Measurements from ENCODE around the gene SPG7. TPM values are rescaled to one million over a fixed set of nuclear protein-coding genes. Genes with fewer than 3 reads are reported as not detected.
A peak's percentile ranks its signal among the peaks of the same experiment; 100 is the strongest.

SPG7 gene
- total RNA-seq, 1 donor from 2014 or later: 122 TPM

- TF ChIP-seq CTCF (IDR thresholded peaks at IDR 0.05) (no peak), EZH2 (IDR thresholded peaks at IDR 0.05) (peak; percentile 82), EZH2phosphoT487 (IDR thresholded peaks at IDR 0.05) (peak; percentile 88)
- no peaks in the 10 kb centered on the region for H3K36me3 Mint-ChIP-seq
- peak within 1 kb of the TSS; percentile 87 for H3K4me2 ChIP-seq
- peak within 1 kb of the TSS; percentile 70 for H3K4me3 Mint-ChIP-seq
- peaks cover 43% of the 10 kb centered on the region for H3K27me3 Mint-ChIP-seq (ENCODE audit: insufficient read depth, low read depth)
- no peak within 1 kb of the TSS for H3K9ac ChIP-seq
- DNase-seq (ENCODE audit: low spot score): peak; percentile 60
- H2AFZ ChIP-seq (replicated peaks): peak within 1 kb of the TSS; percentile 80
- H3K9me3 Mint-ChIP-seq: peaks cover 3% of the 10 kb centered on the region
- peak within 1 kb of the TSS; percentile 47 for H3K4me3 ChIP-seq
- H3K4me1 ChIP-seq: peaks cover 4% of the 10 kb centered on the region
- H3K27me3 ChIP-seq: peaks cover 55% of the 10 kb centered on the region
- no peaks in the 10 kb centered on the region for H3K36me3 ChIP-seq
- H3K27ac Mint-ChIP-seq: no peak within 1 kb of the TSS
- no peak within 1 kb of the TSS for H3K27ac ChIP-seq
- no peaks in the 10 kb centered on the region for H3K79me2 ChIP-seq (ENCODE audit: low read depth)
- H3K9me3 ChIP-seq (ENCODE audit: low read depth): no peaks in the 10 kb centered on the region
- peaks cover 7% of the 10 kb centered on the region for H3K4me1 Mint-ChIP-seq
- no peaks in the 10 kb centered on the region for H4K20me1 ChIP-seq (ENCODE audit: low read depth)
- H3F3A ChIP-seq (ENCODE audit: low read depth): peaks cover 11% of the 10 kb centered on the region
Measured at GRCh38 chr16:89575247-89576152, 67.3 kb downstream of the SPG7 start, which contains the start of gene CPNE7. Gene CPNE7 (plus strand): TSS chr16:89575758. CDS start chr16:89575898, 140 bp downstream.

- Histone ChIP-seq H3K4me1 (peaks cover 4% of the 10 kb centered on the region), H3K27ac (no peak overlapping the region), H3K27me3 (peaks cover 55% of the 10 kb centered on the region), H2AFZ (replicated peaks) (peak overlapping the region; percentile 53), H3K4me2 (peak overlapping the region; percentile 87), H3K4me3 (peak overlapping the region; percentile 47), H3K79me2 (ENCODE audit: low read depth) (no peaks in the 10 kb centered on the region), H3K36me3 (no peaks in the 10 kb centered on the region), H4K20me1 (ENCODE audit: low read depth) (no peaks in the 10 kb centered on the region), H3K9me3 (ENCODE audit: low read depth) (no peaks in the 10 kb centered on the region), H3K9ac (no peak overlapping the region), H3F3A (ENCODE audit: low read depth) (peaks cover 16% of the 10 kb centered on the region)
- no peak overlapping the region for H3K27ac Mint-ChIP-seq
- H3K27me3 Mint-ChIP-seq (ENCODE audit: insufficient read depth, low read depth): peaks cover 43% of the 10 kb centered on the region
- peak; percentile 30 for DNase-seq (ENCODE audit: low spot score)
- no peak overlapping the region for H3K4me3 Mint-ChIP-seq
- TF ChIP-seq EZH2 (IDR thresholded peaks at IDR 0.05) (peak; percentile 95), CTCF (IDR thresholded peaks at IDR 0.05) (no peak), EZH2phosphoT487 (IDR thresholded peaks at IDR 0.05) (peak; percentile 89)
- no peaks in the 10 kb centered on the region for H3K36me3 Mint-ChIP-seq
- peaks cover 3% of the 10 kb centered on the region for H3K9me3 Mint-ChIP-seq
- peaks cover 7% of the 10 kb centered on the region for H3K4me1 Mint-ChIP-seq
Measured at GRCh38 chr16:89576153-89577054, 68.2 kb downstream of the SPG7 start.

DNA sequence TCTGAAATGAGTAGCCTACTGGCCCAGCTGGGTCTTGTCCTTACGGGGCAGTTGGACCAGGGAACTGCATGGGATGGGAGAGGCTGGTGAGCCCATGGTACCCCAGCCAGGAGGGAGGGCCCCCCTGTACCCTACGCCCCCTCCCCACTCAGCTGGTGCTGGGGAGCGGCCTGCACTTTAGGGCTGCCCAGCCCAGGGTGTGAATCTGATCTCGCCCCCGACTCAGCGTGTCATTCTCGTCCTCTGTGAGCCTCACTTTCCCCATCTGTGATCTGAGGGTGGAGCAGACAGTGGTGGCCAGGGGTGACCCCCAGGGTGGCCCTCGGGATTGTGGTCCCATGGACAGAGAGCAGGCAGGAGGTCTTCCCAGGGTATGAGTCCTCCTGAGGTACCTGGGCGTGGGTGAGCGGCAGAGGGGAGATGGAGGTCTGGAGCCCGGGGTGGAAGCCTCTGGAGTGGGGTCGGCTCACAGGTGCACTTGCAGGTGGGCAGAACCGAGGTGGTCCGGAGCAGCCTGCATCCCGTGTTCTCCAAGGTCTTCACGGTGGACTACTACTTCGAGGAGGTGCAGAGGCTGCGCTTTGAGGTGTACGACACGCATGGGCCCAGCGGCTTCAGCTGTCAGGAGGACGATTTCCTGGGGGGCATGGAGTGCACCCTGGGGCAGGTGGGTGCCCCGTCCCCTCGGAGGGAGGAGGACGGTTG lies 69.0 kb downstream of the SPG7 start:
- no peak overlapping the region for H3K4me2 ChIP-seq
- H3K9ac ChIP-seq: no peak overlapping the region
- no peaks in the 10 kb centered on the region for H4K20me1 ChIP-seq (ENCODE audit: low read depth)
- peaks cover 55% of the 10 kb centered on the region for H3K27me3 ChIP-seq
- peaks cover 4% of the 10 kb centered on the region for H3K4me1 ChIP-seq
- Mint-ChIP-seq H3K4me1 (peaks cover 7% of the 10 kb centered on the region), H3K4me3 (peak overlapping the region; percentile 68), H3K27ac (no peak overlapping the region), H3K27me3 (ENCODE audit: insufficient read depth, low read depth) (peaks cover 41% of the 10 kb centered on the region), H3K9me3 (peaks cover 3% of the 10 kb centered on the region), H3K36me3 (no peaks in the 10 kb centered on the region)
- no peaks in the 10 kb centered on the region for H3K9me3 ChIP-seq (ENCODE audit: low read depth)
- no peak overlapping the region for H3K4me3 ChIP-seq
- peaks cover 16% of the 10 kb centered on the region for H3F3A ChIP-seq (ENCODE audit: low read depth)
- no peaks in the 10 kb centered on the region for H3K36me3 ChIP-seq
- no peak overlapping the region for H2AFZ ChIP-seq (replicated peaks)
- no peak for DNase-seq (ENCODE audit: low spot score)
- no peak for TF ChIP-seq CTCF (IDR thresholded peaks at IDR 0.05)
- no peak for TF ChIP-seq EZH2 (IDR thresholded peaks at IDR 0.05)
- TF ChIP-seq EZH2phosphoT487 (IDR thresholded peaks at IDR 0.05): no peak
- no peaks in the 10 kb centered on the region for H3K79me2 ChIP-seq (ENCODE audit: low read depth)
- no peak overlapping the region for H3K27ac ChIP-seq
